HK-2 (cell line): ENCODE data around the gene RAB10.
"Not testable (repeated sequence)": the region's sequence is repeated elsewhere in the genome, so short reads cannot be mapped to it uniquely, and the experiment has no call there.

Experiments
- DNase-seq: peaks from one replicate; pipeline ENCODE4 v3.0.0-alpha.2; 2018; ENCODE audit not compliant: unreplicated experiment

The RAB10 gene

GRCh38 chr2:26033818-26034636 lies at the start of gene RAB10:
Gene RAB10 (plus strand): TSS chr2:26034084. CDS start chr2:26034609, 525 bp downstream.
- DNase-seq, result peak; percentile 99

DNA sequence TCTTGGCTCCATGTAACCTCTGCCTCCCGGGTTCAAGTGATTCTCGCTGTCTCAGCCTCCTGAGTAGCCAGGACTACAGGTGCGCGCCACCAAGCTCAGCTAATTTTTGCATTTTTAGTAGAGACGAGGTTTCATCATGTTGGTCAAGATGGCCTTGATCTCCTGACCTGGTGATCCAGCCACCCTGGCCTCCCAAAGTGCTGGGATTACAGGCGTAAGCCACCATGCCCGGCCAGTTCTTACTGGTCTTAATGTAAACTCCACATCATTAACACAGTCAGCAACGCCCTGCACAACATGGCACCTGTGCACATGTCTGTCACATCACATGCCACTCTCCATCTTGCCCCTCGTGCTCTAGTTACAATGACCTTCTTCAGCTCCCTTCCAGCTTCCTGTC lies 45.8 kb upstream of the RAB10 start:
- no peak for DNase-seq

GRCh38 chr2:25989154-25989553 lies 44.7 kb upstream of the RAB10 start:
- no peak for DNase-seq

DNA sequence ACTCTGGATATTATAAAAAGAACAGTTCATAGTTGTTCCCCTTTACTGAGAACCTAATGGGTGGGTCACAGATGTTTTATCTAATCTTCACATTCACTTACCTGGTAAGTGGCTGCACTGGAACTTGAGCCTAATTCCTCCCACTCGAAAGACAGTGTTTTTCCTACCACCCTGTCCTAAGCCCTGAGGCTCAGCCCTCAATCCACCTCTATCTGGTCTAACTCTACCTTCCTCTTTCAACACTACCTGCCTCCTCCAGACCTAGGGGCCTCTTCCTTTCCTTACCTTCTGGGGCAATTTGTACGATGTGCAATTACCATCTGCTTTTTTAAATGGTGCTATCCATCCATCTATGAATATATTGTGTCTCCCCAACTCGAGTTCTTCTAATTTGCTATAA lies 41.9 kb upstream of the RAB10 start:
- no peak for DNase-seq

- DNase-seq, result no peak
These were observed 41.3 kb upstream of the RAB10 start for GRCh38 chr2:25992556-25992955.

DNA sequence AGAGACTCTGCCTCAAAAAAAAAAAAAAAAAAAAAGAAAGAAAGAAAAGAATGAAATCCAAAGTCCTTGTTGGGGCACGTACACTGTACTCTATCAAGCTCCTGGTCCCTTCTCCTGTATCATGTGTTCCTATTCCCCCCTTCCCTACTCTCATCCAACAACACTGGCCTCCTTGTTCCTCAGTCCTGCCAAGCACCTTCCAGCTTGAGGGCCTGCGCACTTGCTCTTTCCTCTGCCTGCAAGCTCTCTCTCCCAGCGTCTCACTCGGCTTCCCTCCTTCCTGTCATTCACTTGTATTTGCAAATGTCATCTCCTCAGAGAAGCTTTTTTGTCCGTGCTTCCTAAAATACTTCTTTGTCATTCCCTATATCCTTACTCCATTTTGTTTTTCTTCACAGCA lies 40.8 kb upstream of the RAB10 start:
- no peak for DNase-seq

DNA sequence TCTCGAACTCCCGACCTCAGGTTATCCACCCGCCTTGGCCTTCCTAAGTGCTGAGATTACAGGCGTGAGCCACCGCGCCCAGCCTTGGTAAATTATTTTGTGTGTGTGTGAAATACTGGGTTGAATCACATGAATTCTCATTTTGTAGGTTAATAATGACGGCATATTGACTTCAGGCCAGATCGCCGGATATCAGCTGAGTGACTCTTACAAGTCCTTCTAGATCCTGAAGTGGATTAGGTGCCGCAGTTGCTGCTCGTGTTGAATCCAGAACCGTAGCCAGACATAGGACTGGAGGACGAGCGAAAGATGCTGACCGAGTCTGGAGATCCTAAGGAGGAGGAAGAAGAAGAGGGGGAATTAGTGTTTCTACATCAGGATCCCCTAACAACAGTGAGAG lies 39.4 kb upstream of the RAB10 start:
- no peak for DNase-seq

GRCh38 chr2:25996844-25997243 lies 37.0 kb upstream of the RAB10 start:
- DNase-seq, result no peak

GRCh38 chr2:25998816-25999383 lies 35.0 kb upstream of the RAB10 start:
- not testable (repeated sequence) for DNase-seq

DNA sequence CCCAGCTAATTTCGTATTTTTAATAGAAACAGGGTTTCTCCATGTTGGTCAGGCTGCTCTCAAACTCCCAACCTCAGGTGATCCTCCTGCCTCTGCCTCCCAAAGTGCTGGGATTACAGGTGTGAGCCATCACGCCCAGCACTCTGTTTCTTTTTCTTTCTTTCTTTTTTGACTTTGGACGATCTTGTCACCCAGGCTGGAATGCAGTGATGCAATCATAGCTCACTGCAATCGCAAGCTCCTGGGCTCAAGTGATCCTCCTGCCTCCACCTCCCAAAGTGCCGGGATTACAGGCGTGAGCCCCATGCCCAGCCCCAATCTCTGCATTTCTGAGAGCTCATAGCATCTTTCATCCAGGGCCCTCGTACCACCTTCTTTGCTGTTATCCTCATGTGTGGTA lies 34.5 kb upstream of the RAB10 start:
- not testable (repeated sequence) for DNase-seq

DNA sequence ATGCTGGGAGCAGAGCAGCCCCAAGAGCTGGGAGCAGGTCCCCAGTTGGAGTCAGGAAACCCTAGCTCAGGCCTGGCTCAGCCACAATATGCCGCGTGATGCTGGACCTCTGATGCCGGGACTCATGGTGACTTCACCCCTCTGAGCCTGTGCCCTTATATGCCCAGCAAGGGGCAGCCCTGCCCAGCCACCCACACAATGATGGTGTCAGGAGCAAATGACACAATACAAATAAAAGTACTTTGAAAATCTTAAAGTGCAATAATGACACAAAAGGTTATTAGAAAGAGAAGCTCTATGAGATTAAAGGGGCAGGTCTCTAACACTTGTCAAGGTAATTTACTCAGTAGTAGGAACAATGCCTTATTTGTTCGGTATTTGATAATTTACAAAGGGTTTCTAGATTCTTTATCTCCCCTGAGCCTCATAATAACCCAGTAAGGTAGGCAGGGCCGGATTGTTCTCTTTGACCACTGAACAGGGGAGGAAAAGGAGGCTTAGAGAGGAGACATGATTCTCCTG lies 33.3 kb upstream of the RAB10 start:
- no peak for DNase-seq

DNA sequence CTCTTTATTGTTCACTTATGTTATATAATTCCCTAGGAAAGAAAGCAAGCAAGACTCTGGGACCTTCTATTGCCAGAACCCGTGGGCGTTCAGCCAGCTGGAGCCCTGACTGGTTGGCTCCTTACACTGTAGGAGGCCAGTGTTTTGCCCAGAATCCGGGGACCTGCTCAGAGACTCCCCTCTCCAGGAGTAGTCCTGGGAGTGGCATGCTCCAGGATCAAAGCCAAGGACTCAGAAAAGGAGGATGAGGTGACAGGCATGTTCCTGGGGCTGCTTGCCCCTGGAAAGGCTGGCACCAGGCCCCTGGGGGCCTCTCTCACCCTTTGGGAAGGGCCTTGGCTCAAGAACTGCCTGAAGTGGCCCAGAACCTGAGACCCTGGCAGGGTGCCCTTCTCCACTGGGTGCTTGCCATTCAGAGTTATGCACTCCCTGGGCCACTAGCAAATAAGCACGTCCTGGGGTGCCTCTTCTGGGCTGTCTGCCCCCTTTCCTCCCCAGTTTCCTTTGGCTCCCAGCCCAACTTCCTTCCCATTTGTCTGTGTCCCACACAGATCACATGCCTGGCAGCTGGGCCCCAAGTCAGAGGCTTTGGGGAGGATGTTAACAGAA lies 32.0 kb upstream of the RAB10 start:
- no peak for DNase-seq

GRCh38 chr2:26002632-26003310 lies 31.1 kb upstream of the RAB10 start:
- no peak for DNase-seq

DNA sequence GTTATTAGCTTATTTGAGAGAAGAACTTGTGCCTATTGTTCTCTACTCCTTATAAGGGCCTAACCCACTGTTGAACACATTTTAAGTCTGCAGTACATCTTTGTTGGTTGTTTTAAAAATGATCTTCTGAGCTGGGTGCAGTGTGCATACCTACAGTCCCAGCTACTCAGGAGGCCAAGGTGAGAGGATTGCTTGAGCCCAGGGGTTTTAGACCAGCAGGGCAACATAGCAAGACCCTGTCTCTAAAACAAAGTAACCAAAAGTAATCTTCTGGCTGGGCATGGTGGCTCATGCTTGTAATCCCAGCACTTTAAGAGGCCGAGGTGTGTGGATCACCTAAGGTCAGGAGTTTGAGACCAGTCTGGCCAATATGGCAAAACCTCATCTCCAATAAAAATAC lies 25.8 kb upstream of the RAB10 start:
- DNase-seq, result no peak

DNA sequence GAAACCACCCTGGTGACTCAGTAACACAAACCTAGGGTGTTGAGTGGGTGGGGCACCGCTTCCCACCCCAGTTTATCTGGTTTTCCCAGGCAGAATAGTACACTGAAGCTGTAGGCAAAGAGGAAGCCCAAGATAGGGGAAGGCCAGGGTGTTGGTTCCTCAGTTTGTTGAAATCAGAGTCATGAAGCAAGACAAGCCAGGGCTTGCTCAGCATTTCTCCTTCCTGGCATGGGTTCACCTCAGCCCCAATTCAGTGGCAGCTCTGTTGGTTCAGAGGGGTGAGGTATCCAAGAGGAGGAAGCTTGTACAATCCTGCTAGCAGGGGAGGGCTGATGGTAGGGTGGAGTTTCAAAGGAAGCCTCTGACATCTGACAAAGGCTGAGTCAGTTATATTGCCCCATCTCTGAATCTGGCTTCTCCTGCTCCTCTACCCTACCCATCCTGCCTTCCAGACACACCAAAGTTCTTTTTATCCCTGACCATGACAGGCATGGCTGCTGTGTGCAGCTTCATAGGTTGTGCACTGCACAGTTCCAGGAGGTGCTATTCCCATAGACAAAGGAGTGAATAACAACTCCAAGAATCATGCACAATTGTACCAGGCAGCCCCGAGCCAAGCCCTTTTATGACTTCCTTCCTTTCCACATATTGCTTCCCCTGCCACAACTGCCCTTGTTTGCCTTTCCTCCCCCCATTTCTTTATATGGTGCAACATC lies 24.9 kb upstream of the RAB10 start:
- DNase-seq, result no peak

GRCh38 chr2:26009567-26009963 lies 24.3 kb upstream of the RAB10 start:
- DNase-seq, result no peak

DNA sequence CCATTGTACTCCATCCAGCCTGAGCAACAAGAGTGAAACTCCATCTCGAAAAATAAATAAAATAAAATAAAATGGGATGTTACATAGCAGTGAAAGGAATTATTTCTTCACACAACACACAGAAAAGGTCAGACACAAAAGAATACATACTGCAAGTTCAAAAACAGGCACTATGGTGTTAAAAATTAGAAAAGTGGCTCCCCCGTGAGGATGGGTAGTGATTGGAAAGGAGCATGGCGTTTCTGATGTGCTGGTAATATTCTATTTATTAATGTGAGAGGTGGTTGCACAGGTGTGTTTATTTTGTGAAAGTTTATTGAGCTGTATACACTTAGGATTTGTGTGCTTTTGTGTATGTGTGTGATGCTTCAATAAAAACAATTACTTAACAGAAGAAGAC lies 22.9 kb upstream of the RAB10 start:
- DNase-seq, result no peak

- DNase-seq, result no peak
These were observed 22.3 kb upstream of the RAB10 start for GRCh38 chr2:26011609-26011989.

DNA sequence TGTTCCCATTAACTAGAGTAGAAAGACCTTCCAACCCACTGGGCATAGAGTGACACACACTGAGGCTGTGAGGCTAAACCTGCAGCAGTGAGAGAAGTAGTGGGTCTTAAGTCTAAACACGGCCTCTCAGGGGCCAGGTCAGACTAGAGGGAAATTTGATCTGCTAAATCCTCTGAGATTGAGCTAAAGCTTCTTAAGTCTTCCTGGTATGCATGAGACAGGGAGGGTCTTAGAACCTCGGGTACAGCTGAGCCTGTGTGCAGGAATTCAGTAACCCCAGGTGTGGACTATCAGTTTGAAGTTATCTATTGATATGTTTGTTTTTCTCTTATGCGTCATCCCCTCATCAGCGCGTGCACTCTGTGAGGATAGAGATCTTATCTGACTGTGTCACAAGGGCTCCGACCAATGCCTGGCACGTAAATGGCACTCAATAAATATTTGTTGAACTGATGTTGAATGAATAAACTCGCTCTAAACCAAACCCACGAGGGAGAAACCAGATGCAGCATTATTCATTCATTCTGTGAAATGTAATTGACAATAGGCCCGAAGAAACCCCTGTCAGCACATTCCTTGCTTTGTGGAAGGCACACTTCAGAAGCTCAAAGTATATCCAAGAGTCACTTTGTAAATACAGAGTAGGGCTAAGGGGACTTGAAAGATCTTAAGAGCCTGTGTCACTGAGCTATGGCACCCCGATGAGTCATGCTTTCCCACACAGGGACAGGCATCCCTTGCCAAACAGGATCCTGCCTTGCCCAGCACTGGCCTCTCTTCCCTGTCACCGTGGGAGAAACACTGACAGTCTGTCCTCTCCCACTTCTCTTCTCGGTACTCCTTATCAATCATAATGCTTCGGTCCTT lies 21.7 kb upstream of the RAB10 start:
- peak; percentile 29 for DNase-seq

DNA sequence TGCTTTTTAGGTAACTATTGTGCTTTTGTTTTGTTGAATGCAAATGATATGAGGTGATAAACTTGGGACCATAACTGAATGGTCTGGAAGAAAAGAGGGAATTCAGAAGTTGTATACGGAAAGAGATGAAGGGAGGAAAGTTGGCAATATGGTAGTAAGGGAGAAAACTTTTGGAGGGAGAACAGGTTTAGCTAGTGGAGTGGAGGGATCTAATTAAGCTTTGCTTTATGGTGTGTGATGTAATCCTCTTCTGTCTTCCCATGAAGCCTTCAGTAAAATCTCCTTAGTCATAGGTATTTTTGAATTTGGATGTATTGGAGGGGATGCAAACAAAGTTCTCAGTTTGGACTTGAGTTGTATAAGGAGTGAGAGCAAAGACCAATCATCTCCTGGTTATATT lies 20.2 kb upstream of the RAB10 start:
- DNase-seq, result no peak
